ENCODE results near the gene ARHGAP15. TPM values are rescaled to one million over a fixed set of nuclear protein-coding genes. Genes with fewer than 3 reads are reported as not detected.

The ARHGAP15 gene
- total RNA-seq, 2 donors from 2014 or later = 0.41 to 4.3 TPM

DNA sequence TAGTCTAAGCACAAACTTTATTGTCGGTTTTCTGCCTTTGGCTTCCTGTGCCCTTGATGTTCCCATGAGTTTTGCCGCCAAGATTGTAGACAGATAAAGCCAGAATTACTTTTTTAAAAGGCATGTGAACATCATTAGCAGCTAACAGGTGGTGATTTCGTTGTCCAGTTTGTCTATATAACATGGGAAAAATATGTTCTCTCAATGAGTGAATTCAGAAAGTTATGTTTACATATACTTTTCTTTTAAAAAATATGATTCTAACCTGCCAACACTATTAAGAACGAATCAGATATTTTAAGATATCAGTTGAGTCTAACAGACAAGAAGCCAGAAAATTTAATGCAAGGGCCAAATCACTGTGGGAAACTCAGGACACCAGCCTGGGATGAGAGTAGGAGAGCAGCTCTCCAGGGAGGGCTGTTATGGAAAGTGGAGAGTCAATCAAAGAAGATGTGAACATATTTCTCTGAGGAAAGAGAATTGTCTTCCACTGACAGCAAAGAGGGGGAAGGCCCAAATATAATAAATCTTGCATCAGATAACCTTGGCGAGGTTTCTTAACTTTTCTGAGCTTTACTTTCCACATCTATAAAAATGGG, 311.3 kb downstream of the ARHGAP15 start:
- Histone ChIP-seq H3K36me3 (no peaks in the 10 kb centered on the region), H3K4me3 (no peak overlapping the region), H3K27me3 (replicated peaks; ENCODE audit: insufficient read depth) (no peaks in the 10 kb centered on the region), H3K4me1 (replicated peaks) (no peaks in the 10 kb centered on the region), H3K27ac (no peak overlapping the region), H3K9me3 (no peaks in the 10 kb centered on the region)
- no peak for TF ChIP-seq POLR2AphosphoS5 (IDR thresholded peaks at IDR 0.05)
- TF ChIP-seq, protein P1, sequence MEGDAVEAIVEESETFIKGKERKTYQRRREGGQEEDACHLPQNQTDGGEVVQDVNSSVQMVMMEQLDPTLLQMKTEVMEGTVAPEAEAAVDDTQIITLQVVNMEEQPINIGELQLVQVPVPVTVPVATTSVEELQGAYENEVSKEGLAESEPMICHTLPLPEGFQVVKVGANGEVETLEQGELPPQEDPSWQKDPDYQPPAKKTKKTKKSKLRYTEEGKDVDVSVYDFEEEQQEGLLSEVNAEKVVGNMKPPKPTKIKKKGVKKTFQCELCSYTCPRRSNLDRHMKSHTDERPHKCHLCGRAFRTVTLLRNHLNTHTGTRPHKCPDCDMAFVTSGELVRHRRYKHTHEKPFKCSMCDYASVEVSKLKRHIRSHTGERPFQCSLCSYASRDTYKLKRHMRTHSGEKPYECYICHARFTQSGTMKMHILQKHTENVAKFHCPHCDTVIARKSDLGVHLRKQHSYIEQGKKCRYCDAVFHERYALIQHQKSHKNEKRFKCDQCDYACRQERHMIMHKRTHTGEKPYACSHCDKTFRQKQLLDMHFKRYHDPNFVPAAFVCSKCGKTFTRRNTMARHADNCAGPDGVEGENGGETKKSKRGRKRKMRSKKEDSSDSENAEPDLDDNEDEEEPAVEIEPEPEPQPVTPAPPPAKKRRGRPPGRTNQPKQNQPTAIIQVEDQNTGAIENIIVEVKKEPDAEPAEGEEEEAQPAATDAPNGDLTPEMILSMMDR (IDR thresholded peaks at IDR 0.05) = no peak
- no peak for TF ChIP-seq POLR2A (IDR thresholded peaks at IDR 0.05)
- no peak for DNase-seq (ENCODE audit: low spot score)
- WGBS = 51% methylated on average over 5 of the region's 5 CpGs
- intact Hi-C loops (cut with DNase I) = no loop called here

DNA sequence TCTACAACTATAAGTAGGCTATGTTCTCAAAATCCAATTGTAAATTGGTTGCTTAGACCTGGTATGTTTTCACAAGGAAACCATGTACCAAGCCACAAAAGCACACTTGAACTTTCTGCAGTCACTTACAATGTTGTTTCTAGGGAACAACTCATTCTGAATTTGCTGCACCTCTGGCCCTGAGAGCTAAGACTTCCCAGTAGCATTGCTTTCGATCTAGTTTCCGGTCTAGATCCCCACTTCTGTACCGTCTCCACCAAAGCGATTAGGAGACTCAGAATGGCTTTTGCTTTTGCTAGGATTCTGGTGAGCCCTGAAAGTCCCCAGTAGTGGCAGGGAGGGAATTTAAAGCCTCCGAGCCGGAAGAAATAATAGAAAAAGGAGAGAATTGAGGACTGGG, 313.0 kb downstream of the ARHGAP15 start:
- no peaks in the 10 kb centered on the region for H3K27me3 ChIP-seq (replicated peaks; ENCODE audit: insufficient read depth)
- DNase-seq (ENCODE audit: low spot score) = no peak
- no peak overlapping the region for H3K27ac ChIP-seq
- intact Hi-C loops (cut with DNase I) = no loop called here
- H3K9me3 ChIP-seq = no peaks in the 10 kb centered on the region
- TF ChIP-seq POLR2AphosphoS5 (IDR thresholded peaks at IDR 0.05) (no peak), POLR2A (IDR thresholded peaks at IDR 0.05) (no peak)
- TF ChIP-seq, protein P1 (IDR thresholded peaks at IDR 0.05) = no peak
- H3K4me1 ChIP-seq (replicated peaks) = no peaks in the 10 kb centered on the region
- no peaks in the 10 kb centered on the region for H3K36me3 ChIP-seq
- H3K4me3 ChIP-seq = no peak overlapping the region
- 93% methylated on average over 6 of the region's 6 CpGs for WGBS

DNA sequence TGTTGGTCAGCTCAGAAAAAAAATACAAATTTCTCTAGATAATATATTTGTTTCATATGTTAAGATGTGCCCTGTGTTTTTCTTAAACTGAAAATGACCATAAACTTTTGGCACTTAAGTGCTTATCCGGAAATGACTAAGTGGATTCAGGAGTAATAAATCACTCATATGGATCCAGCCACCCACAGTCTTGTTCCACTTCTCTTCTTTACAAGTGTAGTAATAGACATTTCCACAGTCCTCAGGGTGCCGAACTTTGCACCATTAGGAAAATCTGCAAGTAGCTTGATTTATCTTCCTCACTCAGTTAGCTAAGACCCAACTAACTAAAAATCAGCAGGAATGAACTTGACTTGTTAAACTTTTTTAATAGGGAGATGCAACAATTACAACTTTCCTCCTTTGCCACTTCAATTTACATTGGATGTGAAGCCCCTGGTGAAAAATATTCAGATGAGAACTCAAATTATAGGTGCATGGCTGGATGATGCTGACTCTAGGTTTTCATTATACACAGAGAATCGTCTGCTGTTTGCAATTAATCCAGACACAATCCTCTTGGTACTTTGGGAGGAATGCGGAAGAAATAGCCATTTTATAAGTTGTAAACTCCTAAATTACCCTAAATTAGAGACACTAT, 322.5 kb downstream of the ARHGAP15 start:
- no peaks in the 10 kb centered on the region for H3K9me3 ChIP-seq
- no peaks in the 10 kb centered on the region for H3K27me3 ChIP-seq (replicated peaks; ENCODE audit: insufficient read depth)
- DNase-seq (ENCODE audit: low spot score) = no peak
- H3K4me3 ChIP-seq = no peak overlapping the region
- no peak overlapping the region for H3K27ac ChIP-seq
- TF ChIP-seq POLR2AphosphoS5 (IDR thresholded peaks at IDR 0.05) (no peak), POLR2A (IDR thresholded peaks at IDR 0.05) (no peak)
- TF ChIP-seq, protein P1 (IDR thresholded peaks at IDR 0.05) = no peak
- intact Hi-C loops (cut with DNase I) = no loop called here
- H3K4me1 ChIP-seq (replicated peaks) = no peaks in the 10 kb centered on the region
- H3K36me3 ChIP-seq = no peaks in the 10 kb centered on the region
- WGBS = 60% methylated on average over 4 of the region's 4 CpGs

DNA sequence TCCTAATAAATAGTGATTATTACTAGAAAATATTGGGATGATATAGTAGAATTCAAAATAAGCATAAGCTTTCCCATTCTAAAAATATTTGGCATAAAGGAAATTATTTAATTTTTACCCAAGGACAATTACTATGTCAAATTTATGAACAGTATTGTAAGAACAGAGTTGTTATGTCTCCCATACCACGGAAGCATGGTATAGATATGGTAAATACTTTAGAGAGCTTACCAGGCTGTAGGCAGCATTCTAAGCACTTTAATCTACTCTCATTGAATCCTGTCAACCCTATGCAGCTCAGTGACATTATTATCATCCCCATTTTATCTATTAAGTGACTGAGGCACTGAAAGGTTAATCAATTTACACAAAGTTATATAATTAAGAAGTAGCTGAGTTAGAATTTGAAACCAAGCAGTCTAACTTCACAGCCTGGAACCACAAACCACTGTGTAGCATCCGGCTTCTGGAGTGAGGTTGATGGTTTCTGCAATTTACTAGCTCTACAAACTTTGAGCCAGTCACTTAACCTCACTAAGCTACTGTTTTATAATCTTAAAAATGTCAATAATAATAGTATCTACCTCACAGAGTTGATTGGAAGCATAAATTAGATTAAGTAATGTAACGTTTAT, 323.7 kb downstream of the ARHGAP15 start:
- Histone ChIP-seq H3K27me3 (replicated peaks; ENCODE audit: insufficient read depth) (no peaks in the 10 kb centered on the region), H3K27ac (no peak overlapping the region), H3K4me1 (replicated peaks) (no peaks in the 10 kb centered on the region), H3K4me3 (no peak overlapping the region), H3K9me3 (no peaks in the 10 kb centered on the region), H3K36me3 (no peaks in the 10 kb centered on the region)
- intact Hi-C loops (cut with DNase I) = no loop called here
- TF ChIP-seq POLR2AphosphoS5 (IDR thresholded peaks at IDR 0.05) (no peak), POLR2A (IDR thresholded peaks at IDR 0.05) (no peak)
- TF ChIP-seq, protein P1 (IDR thresholded peaks at IDR 0.05) = no peak
- 75% methylated on average over 3 of the region's 3 CpGs for WGBS
- no peak for DNase-seq (ENCODE audit: low spot score)
